Activated T-helper 17 cell treated with anti-CD3 and anti-CD28 coated beads, Interleukin-2, amount 50 U/mL, for 72 hours (primary cell): ENCODE data around the gene PDGFC. TPM values are rescaled to one million over a fixed set of nuclear protein-coding genes. Genes with fewer than 3 reads are reported as not detected.
"Not testable (repeated sequence)": the region's sequence is repeated elsewhere in the genome, so short reads cannot be mapped to it uniquely, and the experiment has no call there.

Experiments
- ATAC-seq: fragments of 150-1000 bp; cut with Tn5 transposase; replicated peaks from 2 replicates; pipeline ENCODE4 v1.10.0; 2021; ENCODE audit warnings: mild to moderate bottlenecking, moderate library complexity
- H3K27ac Mint-ChIP-seq: one replicate; pipeline ENCODE4 v1.8.0; 2022; ENCODE audit warnings: mixed read lengths
- H3K27me3 Mint-ChIP-seq: one replicate; pipeline ENCODE4 v1.8.0; 2022; ENCODE audit warnings: mixed read lengths
- H3K36me3 Mint-ChIP-seq: one replicate; pipeline ENCODE4 v1.8.0; 2022; ENCODE audit warnings: low read depth, mild to moderate bottlenecking, mixed read lengths
- H3K4me1 Mint-ChIP-seq: one replicate; pipeline ENCODE4 v1.8.0; 2022; ENCODE audit warnings: mixed read lengths
- H3K4me3 Mint-ChIP-seq: one replicate; pipeline ENCODE4 v1.8.0; 2022; ENCODE audit warnings: mild to moderate bottlenecking, mixed read lengths
- H3K9me3 Mint-ChIP-seq: one replicate; pipeline ENCODE4 v1.8.0; 2022; ENCODE audit warnings: mixed read lengths
- total RNA-seq, 2 donors: library from RNA; stranded (reverse); gene quantifications; one replicate each; pipeline ENCODE4 v1.2.3, GENCODE V29; 2022

PDGFC gene
- total RNA-seq, 2 donors from 2014 or later = not detected

- no peaks in the 10 kb centered on the region for H3K4me1 Mint-ChIP-seq
- peaks cover 4% of the 10 kb centered on the region for H3K9me3 Mint-ChIP-seq
- H3K36me3 Mint-ChIP-seq = no peaks in the 10 kb centered on the region
- no peak for ATAC-seq
- H3K4me3 Mint-ChIP-seq = no peak overlapping the region
- no peaks in the 10 kb centered on the region for H3K27me3 Mint-ChIP-seq
- no peak overlapping the region for H3K27ac Mint-ChIP-seq
These were observed 85.1 kb downstream of the PDGFC start for GRCh38 chr4:156886481-156886880.

GRCh38 chr4:156885374-156885773 lies 86.2 kb downstream of the PDGFC start:
- Mint-ChIP-seq H3K4me1 (no peaks in the 10 kb centered on the region), H3K9me3 (peaks cover 4% of the 10 kb centered on the region), H3K27me3 (no peaks in the 10 kb centered on the region), H3K4me3 (no peak overlapping the region), H3K36me3 (no peaks in the 10 kb centered on the region), H3K27ac (no peak overlapping the region)
- ATAC-seq = no peak

GRCh38 chr4:156884183-156884582 lies 87.4 kb downstream of the PDGFC start:
- Mint-ChIP-seq H3K27me3 (no peaks in the 10 kb centered on the region), H3K9me3 (peaks cover 4% of the 10 kb centered on the region), H3K4me1 (no peaks in the 10 kb centered on the region), H3K27ac (no peak overlapping the region), H3K4me3 (no peak overlapping the region), H3K36me3 (no peaks in the 10 kb centered on the region)
- no peak for ATAC-seq

- H3K36me3 Mint-ChIP-seq = no peaks in the 10 kb centered on the region
- H3K9me3 Mint-ChIP-seq = no peaks in the 10 kb centered on the region
- no peaks in the 10 kb centered on the region for H3K4me1 Mint-ChIP-seq
- no peak overlapping the region for H3K4me3 Mint-ChIP-seq
- no peak for ATAC-seq
- H3K27ac Mint-ChIP-seq = no peak overlapping the region
- no peaks in the 10 kb centered on the region for H3K27me3 Mint-ChIP-seq
These were observed 95.9 kb downstream of the PDGFC start for GRCh38 chr4:156875704-156876103.

GRCh38 chr4:156875055-156875454 lies 96.5 kb downstream of the PDGFC start:
- H3K27me3 Mint-ChIP-seq = no peaks in the 10 kb centered on the region
- no peaks in the 10 kb centered on the region for H3K36me3 Mint-ChIP-seq
- ATAC-seq = no peak
- H3K27ac Mint-ChIP-seq = no peak overlapping the region
- H3K4me3 Mint-ChIP-seq = no peak overlapping the region
- H3K4me1 Mint-ChIP-seq = no peaks in the 10 kb centered on the region
- H3K9me3 Mint-ChIP-seq = no peaks in the 10 kb centered on the region

- H3K27ac Mint-ChIP-seq = no peak overlapping the region
- H3K9me3 Mint-ChIP-seq = peaks cover 1% of the 10 kb centered on the region
- H3K4me1 Mint-ChIP-seq = no peaks in the 10 kb centered on the region
- H3K36me3 Mint-ChIP-seq = no peaks in the 10 kb centered on the region
- no peak overlapping the region for H3K4me3 Mint-ChIP-seq
- no peak for ATAC-seq
- H3K27me3 Mint-ChIP-seq = no peaks in the 10 kb centered on the region
These were observed 97.8 kb downstream of the PDGFC start for GRCh38 chr4:156873799-156874198.

GRCh38 chr4:156870861-156871260 lies 100.7 kb downstream of the PDGFC start:
- no peak overlapping the region for H3K27ac Mint-ChIP-seq
- peaks cover 8% of the 10 kb centered on the region for H3K9me3 Mint-ChIP-seq
- no peak for ATAC-seq
- no peaks in the 10 kb centered on the region for H3K27me3 Mint-ChIP-seq
- H3K4me1 Mint-ChIP-seq = no peaks in the 10 kb centered on the region
- no peak overlapping the region for H3K4me3 Mint-ChIP-seq
- H3K36me3 Mint-ChIP-seq = no peaks in the 10 kb centered on the region

- Mint-ChIP-seq H3K4me1 (no peaks in the 10 kb centered on the region), H3K36me3 (no peaks in the 10 kb centered on the region), H3K27ac (no peak overlapping the region), H3K9me3 (peaks cover 8% of the 10 kb centered on the region), H3K4me3 (no peak overlapping the region), H3K27me3 (no peaks in the 10 kb centered on the region)
- no peak for ATAC-seq
These were observed 101.5 kb downstream of the PDGFC start for GRCh38 chr4:156870131-156870530.

- H3K27ac Mint-ChIP-seq, H3K36me3 Mint-ChIP-seq, H3K4me1 Mint-ChIP-seq, ATAC-seq, H3K4me3 Mint-ChIP-seq, H3K27me3 Mint-ChIP-seq, H3K9me3 Mint-ChIP-seq: not testable (repeated sequence)
These were observed 105.5 kb downstream of the PDGFC start for GRCh38 chr4:156866088-156866487.

GRCh38 chr4:156865451-156865850 lies 106.1 kb downstream of the PDGFC start:
- Mint-ChIP-seq H3K27me3 (no peaks in the 10 kb centered on the region), H3K36me3 (no peaks in the 10 kb centered on the region), H3K4me3 (no peak overlapping the region), H3K9me3 (peaks cover 8% of the 10 kb centered on the region), H3K4me1 (no peaks in the 10 kb centered on the region), H3K27ac (no peak overlapping the region)
- no peak for ATAC-seq

GRCh38 chr4:156858071-156858470 lies 113.5 kb downstream of the PDGFC start:
- Mint-ChIP-seq H3K36me3 (no peaks in the 10 kb centered on the region), H3K27ac (no peak overlapping the region), H3K27me3 (no peaks in the 10 kb centered on the region), H3K9me3 (peaks cover 3% of the 10 kb centered on the region), H3K4me1 (no peaks in the 10 kb centered on the region), H3K4me3 (no peak overlapping the region)
- no peak for ATAC-seq

GRCh38 chr4:156838761-156839160 lies 132.8 kb downstream of the PDGFC start:
- peaks cover 17% of the 10 kb centered on the region for H3K9me3 Mint-ChIP-seq
- H3K4me1 Mint-ChIP-seq = no peaks in the 10 kb centered on the region
- H3K27ac Mint-ChIP-seq = no peak overlapping the region
- H3K27me3 Mint-ChIP-seq = no peaks in the 10 kb centered on the region
- no peak overlapping the region for H3K4me3 Mint-ChIP-seq
- H3K36me3 Mint-ChIP-seq = no peaks in the 10 kb centered on the region
- no peak for ATAC-seq

- Mint-ChIP-seq H3K27ac (no peak overlapping the region), H3K9me3 (peaks cover 15% of the 10 kb centered on the region), H3K4me1 (no peaks in the 10 kb centered on the region), H3K36me3 (no peaks in the 10 kb centered on the region), H3K27me3 (no peaks in the 10 kb centered on the region), H3K4me3 (no peak overlapping the region)
- no peak for ATAC-seq
These were observed 133.8 kb downstream of the PDGFC start for GRCh38 chr4:156837625-156838345.

GRCh38 chr4:156832886-156833285 lies 138.7 kb downstream of the PDGFC start:
- Mint-ChIP-seq H3K4me1 (no peaks in the 10 kb centered on the region), H3K27me3 (no peaks in the 10 kb centered on the region), H3K36me3 (no peaks in the 10 kb centered on the region), H3K9me3 (peaks cover 6% of the 10 kb centered on the region), H3K4me3 (no peak overlapping the region), H3K27ac (no peak overlapping the region)
- no peak for ATAC-seq

- H3K4me3 Mint-ChIP-seq = no peak overlapping the region
- H3K9me3 Mint-ChIP-seq = peaks cover 6% of the 10 kb centered on the region
- no peak for ATAC-seq
- H3K4me1 Mint-ChIP-seq = no peaks in the 10 kb centered on the region
- H3K27ac Mint-ChIP-seq = no peak overlapping the region
- no peaks in the 10 kb centered on the region for H3K27me3 Mint-ChIP-seq
- H3K36me3 Mint-ChIP-seq = no peaks in the 10 kb centered on the region
These were observed 141.2 kb downstream of the PDGFC start for GRCh38 chr4:156830351-156830750.
